Naive B cell (primary cell): ENCODE measurements around the gene PPP2R5E. TPM values are rescaled to one million over a fixed set of nuclear protein-coding genes. Genes with fewer than 3 reads are reported as not detected.
"Not testable (repeated sequence)": the region's sequence is repeated elsewhere in the genome, so short reads cannot be mapped to it uniquely, and the experiment has no call there.

ENCODE experiments used
- ATAC-seq, 2 donors: fragments of 150-1000 bp; cut with Tn5 transposase; 2 replicates each; pipeline ENCODE4 v1.10.0; 2021; ENCODE audit warnings: low read depth in 2 of 2, mild to moderate bottlenecking in 2 of 2, moderate library complexity in 2 of 2
- DNase-seq: peaks from one replicate; pipeline ENCODE4 v3.0.0; 2022
- H3K27ac Mint-ChIP-seq, 6 donors: one replicate each; pipeline ENCODE4 v1.8.0; 2020 to 2022; ENCODE audit warnings: mild to moderate bottlenecking in 6 of 6, mixed read lengths in 6 of 6, moderate library complexity in 5 of 6, inconsistent platforms in 2 of 6
- H3K27me3 Mint-ChIP-seq, 3 donors: one replicate each; pipeline ENCODE4 v1.8.0; 2021 to 2022; ENCODE audit warnings: mixed read lengths in 3 of 3, mild to moderate bottlenecking in 1 of 3
- H3K36me3 Mint-ChIP-seq, 2 donors: one replicate each; pipeline ENCODE4 v1.8.0; 2020 to 2022; ENCODE audit warnings: mixed read lengths in 2 of 2, inconsistent platforms in 1 of 2, mild to moderate bottlenecking in 1 of 2
- H3K4me1 Mint-ChIP-seq, 3 donors: one replicate each; pipeline ENCODE4 v1.8.0; 2020 to 2022; ENCODE audit warnings: mixed read lengths in 3 of 3, inconsistent platforms in 1 of 3, mild to moderate bottlenecking in 1 of 3, moderate library complexity in 1 of 3
- H3K4me3 Mint-ChIP-seq, 8 donors: one replicate each; pipeline ENCODE4 v1.8.0; 2020 to 2022; ENCODE audit warnings: mild to moderate bottlenecking in 8 of 8, mixed read lengths in 8 of 8, moderate library complexity in 8 of 8, inconsistent platforms in 2 of 8
- H3K9me3 Mint-ChIP-seq, 7 donors: one replicate each; pipeline ENCODE4 v1.8.0; 2020 to 2022; ENCODE audit warnings: mixed read lengths in 7 of 7, mild to moderate bottlenecking in 5 of 7, inconsistent platforms in 2 of 7, moderate library complexity in 1 of 7
- polyA plus RNA-seq, 6 donors: library from polyadenylated mRNA; unstranded; fragments of 300-500 nt; fragmentation: Illumina TruSeq; gene quantifications; one replicate each; pipeline ENCODE4 v1.2.3, GENCODE V29; 2021; ENCODE audit warnings: low read depth in 6 of 6

Gene PPP2R5E
- polyA plus RNA-seq, 6 donors from 2014 or later = 32.8 to 52.1 (median 38.3) TPM

DNA sequence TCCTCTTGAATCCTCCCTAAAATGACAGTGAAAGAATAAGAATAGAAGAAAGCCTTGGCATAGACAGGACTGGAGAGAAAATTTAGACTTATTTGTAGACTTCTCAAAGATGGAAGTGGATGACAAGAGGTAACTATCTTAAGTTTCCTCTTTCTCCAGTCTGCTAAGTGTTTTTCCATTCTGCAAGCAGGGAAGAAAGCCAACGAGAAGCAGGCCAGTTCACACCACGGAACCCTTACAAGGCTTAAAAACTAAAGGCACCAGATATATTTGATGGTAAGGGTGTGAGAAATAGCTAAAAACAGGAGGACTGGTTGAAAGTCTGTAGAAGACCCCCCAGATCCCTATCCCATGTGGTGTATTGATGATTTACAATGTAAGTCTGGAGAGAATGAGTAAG is 141.5 kb downstream of the PPP2R5E start:
- H3K27ac Mint-ChIP-seq = no peak overlapping the region
- no peaks in the 10 kb centered on the region for H3K27me3 Mint-ChIP-seq
- H3K36me3 Mint-ChIP-seq = peaks cover 16 to 40% of the 10 kb centered on the region in 2 donors
- peaks cover 0 to 5% (median 4%) of the 10 kb centered on the region in 3 donors for H3K4me1 Mint-ChIP-seq
- no peak for DNase-seq
- H3K4me3 Mint-ChIP-seq = no peak overlapping the region
- ATAC-seq = no peak
- H3K9me3 Mint-ChIP-seq = peaks cover 0 to 4% (median 0%) of the 10 kb centered on the region in 7 donors

DNA sequence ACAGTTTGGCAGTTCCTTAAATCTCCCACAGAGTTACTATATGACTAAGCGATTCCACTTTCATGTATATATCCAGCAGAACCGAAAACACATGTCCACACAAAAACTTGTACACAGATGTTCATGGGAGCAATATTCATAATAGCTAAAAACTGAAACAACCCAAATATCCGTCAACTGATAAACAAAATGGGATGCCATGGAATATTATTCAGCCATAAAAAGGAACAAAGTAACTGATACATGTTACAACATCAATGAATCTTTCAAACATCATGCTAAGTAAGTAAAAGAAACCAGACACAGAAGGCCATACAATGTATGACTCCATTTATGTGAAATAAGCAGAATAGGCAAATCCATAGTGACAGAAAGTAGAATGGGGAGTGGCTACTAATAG is 144.2 kb downstream of the PPP2R5E start:
- no peak overlapping the region for H3K4me3 Mint-ChIP-seq
- peaks cover 0 to 4% (median 0%) of the 10 kb centered on the region in 7 donors for H3K9me3 Mint-ChIP-seq
- peaks cover 0 to 6% (median 5%) of the 10 kb centered on the region in 3 donors for H3K4me1 Mint-ChIP-seq
- no peaks in the 10 kb centered on the region for H3K27me3 Mint-ChIP-seq
- DNase-seq = no peak
- no peak overlapping the region for H3K27ac Mint-ChIP-seq
- H3K36me3 Mint-ChIP-seq = peaks cover 29 to 49% of the 10 kb centered on the region in 2 donors
- ATAC-seq = no peak

DNA sequence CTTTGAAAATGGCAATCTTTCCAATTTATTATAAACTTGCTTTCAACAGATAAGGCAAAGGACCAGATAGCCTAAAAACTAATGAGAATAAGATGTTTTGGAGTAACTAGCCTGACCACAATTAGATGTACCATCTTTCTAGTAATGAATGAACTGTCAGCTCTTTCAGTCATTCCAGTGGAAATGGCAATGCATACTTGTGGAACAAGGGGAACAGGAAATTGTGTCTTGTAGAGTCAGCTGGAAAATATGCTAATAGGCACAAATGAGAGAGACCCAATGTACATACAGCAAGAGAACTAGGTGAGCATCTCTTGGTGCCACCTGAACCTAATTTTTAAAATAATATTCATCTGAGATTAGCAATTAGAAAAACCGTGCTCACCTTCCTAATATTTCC is 148.3 kb downstream of the PPP2R5E start:
- no peak for ATAC-seq
- Mint-ChIP-seq H3K9me3 (peaks cover 0 to 4% (median 0%) of the 10 kb centered on the region in 7 donors), H3K27me3 (no peaks in the 10 kb centered on the region), H3K4me1 (peaks cover 0 to 6% (median 0%) of the 10 kb centered on the region in 3 donors), H3K27ac (peak overlapping the region in 3 of 6 donors; percentile 30 to 76 (median 54)), H3K36me3 (peaks cover 23 to 34% of the 10 kb centered on the region in 2 donors), H3K4me3 (no peak overlapping the region)
- DNase-seq = no peak

- no peak overlapping the region for H3K4me3 Mint-ChIP-seq
- no peak for ATAC-seq
- DNase-seq = no peak
- H3K4me1 Mint-ChIP-seq = peaks cover 0 to 6% (median 0%) of the 10 kb centered on the region in 3 donors
- peak overlapping the region in 1 of 6 donors; percentile 76 for H3K27ac Mint-ChIP-seq
- no peaks in the 10 kb centered on the region for H3K27me3 Mint-ChIP-seq
- peaks cover 0 to 4% (median 0%) of the 10 kb centered on the region in 7 donors for H3K9me3 Mint-ChIP-seq
- peaks cover 21 to 30% of the 10 kb centered on the region in 2 donors for H3K36me3 Mint-ChIP-seq
Observed at GRCh38 chr14:63394432-63394831, 148.7 kb downstream of the PPP2R5E start.

DNA sequence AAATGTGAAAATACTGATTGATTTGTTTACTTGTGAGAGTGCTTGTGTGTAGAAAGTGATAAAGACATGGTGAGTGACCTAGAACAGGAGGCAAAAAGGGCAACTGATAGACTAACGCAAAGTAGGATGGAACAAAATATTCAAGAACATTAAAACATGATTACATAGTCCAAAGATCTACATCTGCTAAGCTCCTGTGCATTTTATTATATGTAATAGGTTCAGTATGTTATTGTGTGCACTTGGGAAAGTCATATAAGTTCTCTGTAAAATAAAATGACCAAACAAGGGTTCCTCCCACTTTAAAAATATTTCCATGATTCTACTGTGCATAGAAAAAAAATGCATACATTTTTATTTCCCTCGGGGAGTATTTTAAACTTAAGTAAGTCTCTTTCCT is 150.2 kb downstream of the PPP2R5E start:
- Mint-ChIP-seq H3K27me3 (no peaks in the 10 kb centered on the region), H3K9me3 (no peaks in the 10 kb centered on the region), H3K27ac (peak overlapping the region in 1 of 6 donors; percentile 29), H3K4me1 (peaks cover 0 to 6% (median 0%) of the 10 kb centered on the region in 3 donors), H3K36me3 (peaks cover 13 to 27% of the 10 kb centered on the region in 2 donors), H3K4me3 (no peak overlapping the region)
- ATAC-seq = no peak
- DNase-seq = no peak

DNA sequence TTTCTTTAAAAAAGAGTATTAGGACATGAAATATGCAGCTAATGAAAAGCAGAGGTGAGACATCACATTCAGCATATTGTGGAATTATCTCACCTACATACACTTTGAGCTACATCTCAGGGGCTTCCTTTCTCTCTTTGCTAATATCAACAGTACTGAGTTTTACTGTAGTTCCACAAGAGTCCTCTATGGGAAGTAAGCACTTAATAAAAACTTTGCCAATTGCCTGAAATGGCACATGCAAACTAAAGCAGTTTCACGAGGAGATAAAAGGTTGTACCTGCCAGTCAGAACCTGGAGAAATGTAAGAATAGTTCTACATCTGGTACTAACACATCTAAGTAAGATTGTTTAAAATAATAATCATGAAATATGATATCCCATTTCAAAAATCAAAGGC is 150.9 kb downstream of the PPP2R5E start:
- H3K4me1 Mint-ChIP-seq = peaks cover 0 to 6% (median 0%) of the 10 kb centered on the region in 3 donors
- H3K27me3 Mint-ChIP-seq = no peaks in the 10 kb centered on the region
- DNase-seq (no peak), ATAC-seq (no peak)
- no peak overlapping the region for H3K4me3 Mint-ChIP-seq
- H3K36me3 Mint-ChIP-seq = peaks cover 20 to 33% of the 10 kb centered on the region in 2 donors
- H3K9me3 Mint-ChIP-seq = no peaks in the 10 kb centered on the region
- H3K27ac Mint-ChIP-seq = no peak overlapping the region

DNA sequence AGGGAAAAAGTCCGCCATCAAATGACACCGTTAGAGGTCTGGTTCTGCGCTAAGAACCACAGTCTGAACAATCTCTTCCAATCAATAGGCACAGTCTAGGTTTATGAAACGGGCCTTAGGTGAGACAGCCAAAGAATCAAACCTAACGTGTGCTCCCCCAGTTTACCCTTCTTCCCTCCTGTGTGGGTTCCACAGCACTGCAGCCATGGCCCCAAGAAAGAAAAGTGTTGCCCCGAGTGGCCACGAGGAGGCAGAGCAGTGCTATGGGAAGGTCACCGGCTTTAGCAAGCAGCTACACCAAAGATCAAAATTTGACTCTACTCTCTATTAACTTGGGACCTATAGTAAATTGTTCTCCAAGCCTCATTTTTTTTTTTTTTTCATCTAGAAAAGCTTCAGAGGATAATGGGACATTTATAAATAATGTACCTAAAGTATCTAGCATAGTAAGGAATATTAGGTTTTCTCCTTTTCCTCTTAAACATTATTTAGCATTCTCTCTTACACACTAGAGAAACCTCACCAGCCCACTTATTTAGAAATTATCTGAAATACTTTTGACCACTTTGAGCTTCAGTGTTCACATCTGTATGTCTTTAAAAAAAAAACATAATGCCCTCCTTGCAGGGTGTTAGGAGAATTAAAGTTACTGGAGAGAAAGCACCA is 154.3 kb downstream of the PPP2R5E start:
- no peaks in the 10 kb centered on the region for H3K9me3 Mint-ChIP-seq
- peak; percentile 11 for DNase-seq
- H3K27me3 Mint-ChIP-seq = no peaks in the 10 kb centered on the region
- H3K4me1 Mint-ChIP-seq = peaks cover 0 to 6% (median 1%) of the 10 kb centered on the region in 3 donors
- no peak overlapping the region for H3K4me3 Mint-ChIP-seq
- peaks cover 23 to 27% of the 10 kb centered on the region in 2 donors for H3K36me3 Mint-ChIP-seq
- ATAC-seq = peak; percentile 34 to 57
- peak overlapping the region in 1 of 6 donors; percentile 39 for H3K27ac Mint-ChIP-seq

- H3K27me3 Mint-ChIP-seq = no peaks in the 10 kb centered on the region
- peaks cover 0 to 7% (median 2%) of the 10 kb centered on the region in 3 donors for H3K4me1 Mint-ChIP-seq
- ATAC-seq = no peak
- no peak overlapping the region for H3K27ac Mint-ChIP-seq
- peaks cover 18 to 30% of the 10 kb centered on the region in 2 donors for H3K36me3 Mint-ChIP-seq
- H3K4me3 Mint-ChIP-seq = no peak overlapping the region
- no peak for DNase-seq
- no peaks in the 10 kb centered on the region for H3K9me3 Mint-ChIP-seq
Observed at GRCh38 chr14:63387711-63388110, 155.5 kb downstream of the PPP2R5E start.

DNA sequence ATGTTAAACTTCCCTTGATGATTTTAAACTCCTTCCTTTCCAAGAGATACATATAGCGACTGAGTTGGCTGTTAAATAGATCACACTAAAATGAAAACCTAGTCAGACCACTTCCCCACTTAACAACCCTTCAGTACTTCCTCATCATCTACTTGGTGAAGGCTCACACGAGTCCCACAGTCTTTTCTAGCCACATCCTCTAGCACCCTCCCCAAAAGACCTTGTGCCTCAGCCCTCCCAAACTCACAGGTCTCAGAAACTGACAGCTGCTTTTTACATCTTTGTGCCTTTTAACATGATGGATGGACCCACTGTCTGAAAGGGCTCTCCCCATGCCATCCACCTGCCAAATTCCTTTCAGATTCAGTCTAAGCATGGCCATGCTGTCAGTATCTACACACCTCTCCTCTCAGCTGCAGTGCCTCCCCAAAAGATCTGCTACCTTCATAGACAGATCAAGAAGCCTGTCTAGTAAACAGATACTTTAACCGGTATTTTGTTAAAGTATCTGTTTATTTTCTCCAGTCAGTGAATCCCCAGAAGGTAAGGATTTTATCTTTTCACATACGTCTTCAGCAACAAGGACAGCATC is 159.3 kb downstream of the PPP2R5E start:
- H3K9me3 Mint-ChIP-seq = no peaks in the 10 kb centered on the region
- DNase-seq = no peak
- H3K36me3 Mint-ChIP-seq = peaks cover 33 to 41% of the 10 kb centered on the region in 2 donors
- peaks cover 0 to 7% (median 2%) of the 10 kb centered on the region in 3 donors for H3K4me1 Mint-ChIP-seq
- peak; percentile 18 to 60 for ATAC-seq
- no peaks in the 10 kb centered on the region for H3K27me3 Mint-ChIP-seq
- no peak overlapping the region for H3K4me3 Mint-ChIP-seq
- peak overlapping the region in 4 of 6 donors; percentile 19 to 75 (median 54) for H3K27ac Mint-ChIP-seq

DNA sequence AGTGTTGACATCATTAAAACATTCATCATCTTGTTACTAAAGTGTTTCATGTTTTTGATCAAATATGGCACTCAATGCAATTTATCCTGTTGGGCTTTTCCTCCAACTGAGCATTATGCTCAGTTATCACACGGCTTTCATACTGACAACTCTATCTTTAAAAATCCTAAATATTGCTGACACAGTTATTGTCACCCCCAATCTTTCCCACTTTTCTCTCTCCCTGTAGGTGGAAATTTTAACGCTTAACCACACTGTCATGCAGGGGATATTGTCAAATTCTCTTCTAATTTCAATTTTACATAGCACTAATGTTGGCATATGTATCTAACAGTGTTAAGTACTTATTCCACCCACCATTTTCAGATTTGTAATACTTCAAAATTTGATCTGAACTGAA is 164.7 kb downstream of the PPP2R5E start:
- no peaks in the 10 kb centered on the region for H3K4me1 Mint-ChIP-seq
- DNase-seq = no peak
- peaks cover 25 to 45% of the 10 kb centered on the region in 2 donors for H3K36me3 Mint-ChIP-seq
- H3K27ac Mint-ChIP-seq = no peak overlapping the region
- ATAC-seq = no peak
- no peaks in the 10 kb centered on the region for H3K27me3 Mint-ChIP-seq
- H3K4me3 Mint-ChIP-seq = no peak overlapping the region
- H3K9me3 Mint-ChIP-seq = no peaks in the 10 kb centered on the region

DNA sequence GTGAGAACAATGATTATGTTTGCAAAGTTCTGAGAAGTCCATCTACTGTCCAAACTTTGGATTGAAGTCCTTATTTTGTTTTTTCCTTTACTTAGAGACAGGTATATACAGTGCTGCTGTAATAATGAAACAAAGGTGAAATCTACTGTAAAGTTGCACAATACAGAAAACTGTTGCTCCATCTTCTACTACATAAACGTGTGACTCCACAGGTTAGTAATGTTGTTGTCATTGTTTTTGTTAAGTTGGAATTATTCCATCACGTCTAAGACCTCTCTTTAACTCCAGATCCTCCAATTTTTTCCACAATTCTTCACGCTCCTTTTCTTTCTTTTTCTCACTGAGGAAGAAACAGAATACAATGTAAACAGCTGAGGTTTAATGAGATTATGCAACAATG is 167.4 kb downstream of the PPP2R5E start:
- DNase-seq (no peak), ATAC-seq (no peak)
- no peaks in the 10 kb centered on the region for H3K4me1 Mint-ChIP-seq
- H3K27me3 Mint-ChIP-seq = no peaks in the 10 kb centered on the region
- H3K36me3 Mint-ChIP-seq = peaks cover 28 to 50% of the 10 kb centered on the region in 2 donors
- peaks cover 0 to 8% (median 0%) of the 10 kb centered on the region in 7 donors for H3K9me3 Mint-ChIP-seq
- H3K4me3 Mint-ChIP-seq = no peak overlapping the region
- H3K27ac Mint-ChIP-seq = peak overlapping the region in 1 of 6 donors; percentile 52

DNA sequence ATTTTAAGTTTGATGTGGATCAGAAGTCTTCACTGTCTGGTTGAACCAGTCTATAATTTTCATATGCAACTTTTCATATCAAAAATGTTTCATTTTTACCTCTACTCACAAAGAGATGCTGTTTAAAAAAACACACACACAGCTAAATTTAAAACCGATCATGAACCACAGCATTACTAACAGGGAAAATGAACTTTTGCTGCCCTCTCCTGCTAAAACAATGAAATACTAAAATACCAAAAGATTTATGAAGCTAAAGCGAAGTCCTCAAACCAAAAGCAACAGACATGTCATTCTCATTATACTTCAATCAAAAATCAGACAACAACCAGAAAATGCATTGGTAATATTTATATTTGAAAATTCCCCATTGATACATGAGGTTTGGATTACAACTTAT is 171.6 kb downstream of the PPP2R5E start:
- not testable (repeated sequence) for DNase-seq, H3K4me1 Mint-ChIP-seq, ATAC-seq, H3K27me3 Mint-ChIP-seq, H3K4me3 Mint-ChIP-seq
- Mint-ChIP-seq H3K36me3 (peaks cover 42 to 48% of the 10 kb centered on the region in 2 donors), H3K27ac (peak overlapping the region in 1 of 6 donors; percentile 39), H3K9me3 (peaks cover 3 to 23% (median 17%) of the 10 kb centered on the region in 7 donors)

- H3K9me3 Mint-ChIP-seq = peaks cover 3 to 23% (median 17%) of the 10 kb centered on the region in 7 donors
- no peak overlapping the region for H3K4me3 Mint-ChIP-seq
- H3K36me3 Mint-ChIP-seq = peaks cover 40 to 47% of the 10 kb centered on the region in 2 donors
- DNase-seq (no peak), ATAC-seq (no peak)
- no peaks in the 10 kb centered on the region for H3K27me3 Mint-ChIP-seq
- H3K4me1 Mint-ChIP-seq = peaks cover 0 to 6% (median 0%) of the 10 kb centered on the region in 3 donors
- H3K27ac Mint-ChIP-seq = peak overlapping the region in 2 of 6 donors; percentile 17 to 43
Observed at GRCh38 chr14:63371033-63371432, 172.1 kb downstream of the PPP2R5E start.
